Lung (tissue), 12 donors: ENCODE results near the gene LYZL4. TPM values are rescaled to one million over a fixed set of nuclear protein-coding genes. Genes with fewer than 3 reads are reported as not detected.

Experiments
- ATAC-seq: fragments of 200-7000 bp; cut with Tn5 transposase; one replicate; pipeline ENCODE4 v1.9.1; 2020; ENCODE audit warnings: moderate number of reproducible peaks; ENCODE audit not compliant: insufficient read depth, low FRiP score
- DNase-seq, 3 donors: peaks; one replicate each; pipeline ENCODE4 v3.0.0-alpha.2; 2013 to 2017
- H3K27ac ChIP-seq, 2 donors: one replicate each; pipeline ENCODE4 v1.5.1; 2013; ENCODE audit warnings: mild to moderate bottlenecking in 2 of 2, moderate library complexity in 2 of 2, control low read depth in 1 of 2, inconsistent platforms in 1 of 2, low read depth in 1 of 2, low read length in 1 of 2
- H3K27me3 ChIP-seq, 3 donors: one replicate each; pipeline ENCODE4 v1.5.1; 2013; ENCODE audit warnings: low read length in 2 of 3; ENCODE audit not compliant: control insufficient read depth in 3 of 3, insufficient read depth in 3 of 3
- H3K36me3 ChIP-seq, 4 donors: one replicate each; pipeline ENCODE4 v1.5.1; 2013; ENCODE audit warnings: low read length in 4 of 4, mild to moderate bottlenecking in 1 of 4, moderate library complexity in 1 of 4; ENCODE audit not compliant: control insufficient read depth in 4 of 4, insufficient read depth in 4 of 4
- H3K4me1 ChIP-seq, 5 donors: one replicate each; pipeline ENCODE4 v1.5.1; 2013; ENCODE audit warnings: low read length in 5 of 5, mild to moderate bottlenecking in 2 of 5, moderate library complexity in 1 of 5; ENCODE audit not compliant: control insufficient read depth in 5 of 5, insufficient read depth in 5 of 5
- H3K4me3 ChIP-seq: one replicate; pipeline ENCODE4 v1.5.1; 2013; ENCODE audit warnings: mild to moderate bottlenecking, control low read depth, moderate library complexity
- H3K9ac ChIP-seq, 2 donors: one replicate each; pipeline ENCODE4 v1.5.1; 2013; ENCODE audit warnings: low read length in 2 of 2, control low read depth in 1 of 2; ENCODE audit not compliant: insufficient read depth in 1 of 2
- H3K9me3 ChIP-seq, 4 donors: one replicate each; pipeline ENCODE4 v1.5.1; 2013; ENCODE audit warnings: low read length in 3 of 4, mild to moderate bottlenecking in 1 of 4, moderate library complexity in 1 of 4; ENCODE audit not compliant: control insufficient read depth in 4 of 4, insufficient read depth in 3 of 4
- CTCF ChIP-seq: IDR thresholded peaks from 2 replicates; pipeline ENCODE4 v1.5.1; 2012; ENCODE audit warnings: mild to moderate bottlenecking; ENCODE audit errors: control extremely low read depth, extremely low read depth
- WGBS, 2 donors: extraction: QIAGEN DNeasy Blood & Tissue Kit; methylation state at CpG; one replicate each; pipeline ENCODE4 v1.1.7; 2013; 5-methylcytosine and 5-hydroxymethylcytosine counted together
- polyA plus RNA-seq, 2 donors: library from polyadenylated mRNA; stranded (reverse); fragments of 200-250 nt; gene quantifications; one replicate each; pipeline ENCODE4 v1.2.1, GENCODE V29; 2013
- total RNA-seq, 2 donors: library from RNA; depleted of rRNA in 1 of 2; stranded (reverse); fragments of >200 nt in 1 of 2; gene quantifications; one replicate each; pipeline ENCODE4 v1.2.1, GENCODE V29; 2014 to 2021
- donor health status: control.
- donor health status: control.
- donor health status: Bipolar disorder and iron deficiency.
- donor health status: healthy.
- donor health status: DM: yes; HTN: yes; CAD: no.

The LYZL4 gene
- total and polyA plus RNA-seq, 4 donors, result 0.14 TPM; not detected in 3

- H3K9me3 ChIP-seq, result peaks cover 0 to 3% (median 0%) of the 10 kb centered on the region in 4 donors
- no peak overlapping the region for H3K9ac ChIP-seq
- no peak for DNase-seq
- no peaks in the 10 kb centered on the region for H3K36me3 ChIP-seq
- no peak overlapping the region for H3K4me3 ChIP-seq
- no peak overlapping the region for H3K27ac ChIP-seq
- TF ChIP-seq CTCF, result no peak
- no peak for ATAC-seq
- H3K27me3 ChIP-seq, result peaks cover 0 to 14% (median 2%) of the 10 kb centered on the region in 3 donors
- 87 to 93% methylated on average over 10 of the region's 10 CpGs for WGBS, 2 donors
- H3K4me1 ChIP-seq, result peaks cover 0 to 1% (median 0%) of the 10 kb centered on the region in 5 donors
Observed at GRCh38 chr3:42439261-42440115, 29.1 kb upstream of the LYZL4 start.

DNA sequence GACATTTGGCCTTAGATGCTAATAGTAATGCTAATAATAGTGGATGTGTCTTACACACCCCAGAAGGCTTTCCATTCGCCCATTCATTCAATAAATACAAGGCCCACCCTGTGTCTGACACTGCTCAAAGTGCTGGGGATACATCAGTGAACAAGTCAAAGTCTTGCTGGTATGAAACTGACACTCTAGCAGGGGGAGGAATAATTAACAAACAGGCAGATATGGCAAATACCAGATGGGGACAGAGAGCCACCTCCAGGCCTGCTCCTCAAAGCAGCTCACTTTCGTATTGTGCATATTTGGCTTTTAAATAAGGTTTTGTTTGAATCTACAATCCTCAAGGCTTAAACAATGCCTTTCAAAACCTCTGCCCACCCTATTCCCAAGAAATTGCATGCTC, 28.3 kb upstream of the LYZL4 start:
- H3K36me3 ChIP-seq, result no peaks in the 10 kb centered on the region
- peaks cover 0 to 14% (median 2%) of the 10 kb centered on the region in 3 donors for H3K27me3 ChIP-seq
- H3K9ac ChIP-seq, result no peak overlapping the region
- no peak for DNase-seq
- H3K4me3 ChIP-seq, result no peak overlapping the region
- no peak overlapping the region for H3K27ac ChIP-seq
- H3K4me1 ChIP-seq, result peaks cover 0 to 1% (median 0%) of the 10 kb centered on the region in 5 donors
- 83 to 89% methylated on average over 2 of the region's 2 CpGs for WGBS, 2 donors
- peaks cover 0 to 3% (median 0%) of the 10 kb centered on the region in 4 donors for H3K9me3 ChIP-seq
- no peak for ATAC-seq
- no peak for TF ChIP-seq CTCF

DNA sequence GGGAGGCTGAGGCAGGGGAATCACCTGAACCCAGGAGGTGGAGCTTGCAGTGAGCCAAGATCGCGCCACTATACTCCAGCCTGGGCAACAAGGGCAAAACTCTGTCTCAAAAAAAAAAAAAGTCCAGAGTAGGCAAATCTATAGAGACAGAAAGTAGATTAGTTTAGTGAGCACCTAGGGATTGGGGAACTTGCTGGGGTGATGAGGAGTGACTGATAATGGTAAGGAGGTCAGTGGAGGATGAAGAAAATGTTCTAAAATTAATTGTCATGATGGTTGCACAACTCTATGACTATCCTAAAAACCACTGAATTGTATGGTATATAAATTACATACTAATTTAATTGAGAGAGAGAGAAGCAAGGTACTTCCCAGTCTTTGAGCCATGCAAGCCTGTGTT, 27.8 kb upstream of the LYZL4 start:
- no peak overlapping the region for H3K9ac ChIP-seq
- no peak for TF ChIP-seq CTCF
- no peaks in the 10 kb centered on the region for H3K36me3 ChIP-seq
- ATAC-seq, result no peak
- peaks cover 0 to 1% (median 0%) of the 10 kb centered on the region in 5 donors for H3K4me1 ChIP-seq
- H3K27me3 ChIP-seq, result peaks cover 0 to 14% (median 2%) of the 10 kb centered on the region in 3 donors
- no peak for DNase-seq
- no peak overlapping the region for H3K4me3 ChIP-seq
- WGBS, 2 donors, result 95 to 100% methylated on average over 2 of the region's 2 CpGs
- H3K27ac ChIP-seq, result no peak overlapping the region
- peaks cover 0 to 3% (median 0%) of the 10 kb centered on the region in 4 donors for H3K9me3 ChIP-seq
